CD8-positive, alpha-beta memory T cell (primary cell): ENCODE measurements around the gene AGPAT3. TPM values are rescaled to one million over a fixed set of nuclear protein-coding genes. Genes with fewer than 3 reads are reported as not detected.

Experiments
- CTCF ChIA-PET: fragments of 350-600 bp; sonication (Branson Sonifier 250); formaldehyde crosslinking; loops from one replicate; lab custom pipeline; 2021; ENCODE audit warnings: antibody characterized with exemption; lab: Charles Lee
- POLR2A ChIA-PET: fragments of 350-600 bp; sonication (Branson Sonifier 250); formaldehyde crosslinking; loops from one replicate; lab custom pipeline; 2021; ENCODE audit warnings: antibody characterized with exemption; lab: Charles Lee
- DNase-seq, 5 donors: peaks; one replicate each; pipeline versions ENCODE4 v3.0.0 to v3.0.0-alpha.2; 2020 to 2022; ENCODE audit warnings: mixed read lengths in 1 of 5
- H3K27ac ChIP-seq: one replicate; pipeline ENCODE4 v1.7.0; 2013; ENCODE audit warnings: low read depth, mild to moderate bottlenecking, low read length, moderate library complexity
- H3K27me3 ChIP-seq: 2 replicates; pipeline ENCODE4 v1.7.0; 2013; ENCODE audit warnings: low read length, mild to moderate bottlenecking; ENCODE audit not compliant: insufficient read depth, poor library complexity, severe bottlenecking
- H3K36me3 ChIP-seq: 2 replicates; pipeline ENCODE4 v1.7.0; 2013; ENCODE audit warnings: mild to moderate bottlenecking, low read length, moderate library complexity; ENCODE audit not compliant: insufficient read depth
- H3K4me1 ChIP-seq: 2 replicates; pipeline ENCODE4 v1.7.0; 2013; ENCODE audit warnings: mild to moderate bottlenecking, low read length, moderate library complexity; ENCODE audit not compliant: insufficient read depth
- H3K4me3 ChIP-seq: 2 replicates; pipeline ENCODE4 v1.7.0; 2013; ENCODE audit warnings: mild to moderate bottlenecking, low read length
- H3K9me3 ChIP-seq: 2 replicates; pipeline ENCODE4 v1.7.0; 2013; ENCODE audit warnings: mild to moderate bottlenecking, low read length
- H3K27ac Mint-ChIP-seq, 8 donors: one replicate each; pipeline ENCODE4 v1.8.0; 2020 to 2021; ENCODE audit warnings: mixed read lengths in 8 of 8, mild to moderate bottlenecking in 6 of 8, inconsistent platforms in 3 of 8, moderate library complexity in 3 of 8
- H3K27me3 Mint-ChIP-seq, 2 donors: one replicate each; pipeline ENCODE4 v1.8.0; 2020 to 2021; ENCODE audit warnings: mixed read lengths in 2 of 2, mild to moderate bottlenecking in 1 of 2, moderate library complexity in 1 of 2
- H3K36me3 Mint-ChIP-seq, 3 donors: one replicate each; pipeline ENCODE4 v1.8.0; 2020 to 2021; ENCODE audit warnings: mixed read lengths in 3 of 3, inconsistent platforms in 1 of 3, mild to moderate bottlenecking in 1 of 3
- H3K4me1 Mint-ChIP-seq, 3 donors: one replicate each; pipeline ENCODE4 v1.8.0; 2020 to 2021; ENCODE audit warnings: mixed read lengths in 3 of 3, inconsistent platforms in 1 of 3, mild to moderate bottlenecking in 1 of 3
- H3K4me3 Mint-ChIP-seq, 7 donors: one replicate each; pipeline ENCODE4 v1.8.0; 2020 to 2021; ENCODE audit warnings: mixed read lengths in 7 of 7, mild to moderate bottlenecking in 6 of 7, moderate library complexity in 4 of 7, inconsistent platforms in 2 of 7
- H3K9me3 Mint-ChIP-seq, 5 donors: one replicate each; pipeline ENCODE4 v1.8.0; 2020 to 2022; ENCODE audit warnings: mixed read lengths in 5 of 5, mild to moderate bottlenecking in 3 of 5, moderate library complexity in 2 of 5, inconsistent platforms in 1 of 5
- polyA plus RNA-seq: library from polyadenylated mRNA; unstranded; fragments of 300-500 nt; fragmentation: Illumina TruSeq; gene quantifications from one replicate; pipeline ENCODE4 v1.2.3, GENCODE V29; 2021
- total RNA-seq, 2 experiments: library from RNA; stranded (reverse); gene quantifications; one replicate each; pipeline ENCODE4 v1.2.3, GENCODE V29; 2021

AGPAT3 gene
- total and polyA plus RNA-seq, 3 experiments from 2014 or later: 15.9 to 69.3 (median 66.5) TPM

DNA sequence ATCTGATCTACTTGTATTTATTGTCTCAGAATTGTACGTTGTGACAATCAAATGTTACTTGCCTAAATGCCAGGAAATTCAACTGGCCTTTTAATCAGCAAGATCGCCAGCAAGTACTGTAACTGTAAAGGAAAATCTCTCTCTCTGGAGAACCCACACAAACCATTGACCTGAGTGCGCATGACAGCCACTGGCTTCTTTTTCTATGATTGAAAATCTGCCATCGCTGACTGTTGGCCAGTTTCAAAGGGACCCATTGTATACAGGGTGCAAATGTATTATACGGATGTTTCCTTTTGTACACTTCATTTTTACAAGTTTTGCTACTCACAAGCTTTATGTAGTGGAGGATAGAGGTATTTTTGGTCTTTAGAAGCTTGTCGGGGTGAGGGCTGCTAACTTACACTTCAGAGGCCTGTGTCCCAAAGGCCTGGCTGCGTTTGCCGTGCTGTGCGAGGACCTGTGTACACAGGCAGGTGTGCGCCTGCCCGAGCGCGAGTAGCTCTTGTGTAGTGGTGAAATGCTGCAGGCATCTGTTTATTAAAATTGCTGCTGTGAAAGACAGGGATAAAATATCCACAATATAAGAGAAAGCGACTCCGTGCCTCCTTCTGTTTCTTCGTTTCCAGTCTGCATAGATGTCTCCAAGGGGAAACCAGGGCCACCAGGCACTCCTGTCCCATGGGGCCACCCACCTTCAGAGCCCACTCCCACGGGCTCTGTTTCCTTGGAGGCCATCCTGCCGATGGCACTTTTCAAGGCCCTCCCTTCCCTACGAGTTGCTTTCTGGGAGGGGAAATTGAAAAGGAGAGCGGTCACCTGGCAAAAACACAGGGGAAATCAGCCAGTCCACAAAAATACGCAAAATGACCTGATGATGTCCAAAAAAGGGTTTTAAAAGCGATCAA lies 121.8 kb downstream of the AGPAT3 start:
- Mint-ChIP-seq H3K27ac (no peak overlapping the region), H3K9me3 (no peaks in the 10 kb centered on the region), H3K36me3 (peaks cover 0 to 17% (median 0%) of the 10 kb centered on the region in 3 donors), H3K4me3 (no peak overlapping the region), H3K27me3 (no peaks in the 10 kb centered on the region), H3K4me1 (peaks cover 9 to 15% (median 14%) of the 10 kb centered on the region in 3 donors)
- Histone ChIP-seq H3K9me3 (no peaks in the 10 kb centered on the region), H3K27me3 (no peaks in the 10 kb centered on the region), H3K4me3 (no peak overlapping the region), H3K36me3 (no peaks in the 10 kb centered on the region), H3K4me1 (no peaks in the 10 kb centered on the region), H3K27ac (no peak overlapping the region)
- no peak for DNase-seq
- POLR2A ChIA-PET: no interaction called here
- CTCF ChIA-PET: no interaction called here

DNA sequence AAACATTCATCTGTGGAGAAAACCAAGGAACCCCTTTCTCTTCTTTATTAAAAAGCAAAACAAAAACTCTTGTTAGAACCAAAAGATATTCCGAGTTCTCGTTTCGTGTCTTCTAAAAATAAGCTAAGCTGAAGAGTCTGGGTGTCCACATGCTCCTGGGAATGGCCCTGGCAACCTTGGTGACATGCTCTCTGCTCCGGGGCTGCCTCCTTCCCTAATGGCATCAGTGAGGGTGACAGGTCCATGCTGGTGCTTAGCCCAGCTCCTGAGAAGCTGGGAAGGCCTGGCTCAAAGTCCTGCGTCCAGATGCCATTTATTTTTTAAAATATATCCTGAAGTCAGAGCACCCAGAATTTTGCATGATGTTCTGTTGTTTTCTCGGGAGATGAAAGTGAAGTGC lies 122.5 kb downstream of the AGPAT3 start:
- DNase-seq: no peak
- Histone ChIP-seq H3K4me1 (no peaks in the 10 kb centered on the region), H3K36me3 (no peaks in the 10 kb centered on the region), H3K27ac (no peak overlapping the region), H3K4me3 (no peak overlapping the region), H3K9me3 (no peaks in the 10 kb centered on the region), H3K27me3 (no peaks in the 10 kb centered on the region)
- Mint-ChIP-seq H3K4me3 (no peak overlapping the region), H3K27ac (peak overlapping the region in 1 of 8 donors; percentile 63), H3K9me3 (no peaks in the 10 kb centered on the region), H3K4me1 (peaks cover 9 to 15% (median 14%) of the 10 kb centered on the region in 3 donors), H3K36me3 (peaks cover 0 to 10% (median 0%) of the 10 kb centered on the region in 3 donors), H3K27me3 (peaks cover 0 to 4% of the 10 kb centered on the region in 2 donors)
- ChIA-PET CTCF (no interaction called here), POLR2A (no interaction called here)

DNA sequence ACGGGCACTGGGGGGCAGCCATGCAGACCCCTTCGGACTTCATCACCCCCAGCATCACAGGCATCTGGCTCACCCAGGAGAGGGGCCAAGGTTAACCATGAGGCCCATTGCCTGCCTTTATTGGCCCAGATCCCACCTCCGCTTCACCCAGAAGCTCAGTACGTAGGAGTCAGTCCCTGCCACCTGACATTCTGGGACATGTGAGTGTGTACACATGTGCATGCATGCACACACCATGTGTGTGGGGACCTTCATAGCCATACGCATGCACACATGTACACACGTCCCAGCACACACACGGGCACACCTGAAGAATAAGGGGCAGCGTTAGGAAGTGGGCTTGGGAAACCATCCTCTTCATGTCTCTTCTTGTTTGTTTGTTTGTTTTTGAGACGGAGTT lies 123.0 kb downstream of the AGPAT3 start:
- Mint-ChIP-seq H3K27ac (no peak overlapping the region), H3K36me3 (peaks cover 0 to 5% (median 0%) of the 10 kb centered on the region in 3 donors), H3K9me3 (no peaks in the 10 kb centered on the region), H3K27me3 (peaks cover 0 to 5% of the 10 kb centered on the region in 2 donors), H3K4me3 (no peak overlapping the region), H3K4me1 (peaks cover 8 to 15% (median 14%) of the 10 kb centered on the region in 3 donors)
- Histone ChIP-seq H3K4me1 (no peaks in the 10 kb centered on the region), H3K27me3 (no peaks in the 10 kb centered on the region), H3K36me3 (no peaks in the 10 kb centered on the region), H3K9me3 (no peaks in the 10 kb centered on the region), H3K4me3 (no peak overlapping the region), H3K27ac (no peak overlapping the region)
- POLR2A ChIA-PET: no interaction called here
- CTCF ChIA-PET: no interaction called here
- DNase-seq: no peak

DNA sequence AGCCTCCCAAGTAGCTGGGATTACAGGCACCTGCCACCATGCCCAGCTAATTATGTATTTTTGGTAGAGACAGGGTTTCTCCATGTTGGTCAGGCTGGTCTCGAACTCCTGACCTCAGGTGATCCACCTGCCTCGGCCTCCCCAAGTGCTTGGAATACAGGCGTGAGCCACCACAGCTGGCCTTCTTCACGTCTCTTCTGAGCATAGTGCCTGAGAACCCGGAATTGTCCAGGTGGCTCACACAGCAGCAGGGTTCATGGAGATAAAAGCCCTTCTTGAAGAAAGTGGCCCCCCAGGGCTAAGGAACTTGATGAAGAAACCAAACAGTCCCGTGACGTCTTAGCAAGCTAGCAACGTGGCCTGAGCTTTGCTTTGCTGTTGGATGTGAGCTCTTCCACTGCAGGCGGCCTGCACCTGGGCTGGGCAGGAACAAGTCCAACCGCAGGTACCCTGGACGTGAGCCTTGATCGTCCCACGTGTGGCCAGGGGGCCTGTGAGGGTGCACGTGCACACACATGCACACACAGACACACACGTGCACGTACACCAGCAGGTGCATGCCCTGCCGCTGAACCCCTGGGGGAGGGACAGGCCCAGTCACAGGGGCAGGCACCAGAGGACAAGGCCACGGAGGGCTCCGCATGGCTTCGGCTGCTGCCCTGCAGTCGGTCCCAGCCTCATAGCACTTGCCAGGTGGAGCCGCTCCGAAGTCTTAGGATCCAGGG lies 123.6 kb downstream of the AGPAT3 start:
- Mint-ChIP-seq H3K36me3 (peaks cover 0 to 4% (median 0%) of the 10 kb centered on the region in 3 donors), H3K27me3 (peaks cover 0 to 5% of the 10 kb centered on the region in 2 donors), H3K9me3 (no peaks in the 10 kb centered on the region), H3K4me1 (peaks cover 7 to 15% (median 14%) of the 10 kb centered on the region in 3 donors), H3K27ac (peak overlapping the region in 1 of 8 donors; percentile 43), H3K4me3 (no peak overlapping the region)
- Histone ChIP-seq H3K9me3 (no peaks in the 10 kb centered on the region), H3K4me3 (no peak overlapping the region), H3K4me1 (no peaks in the 10 kb centered on the region), H3K36me3 (no peaks in the 10 kb centered on the region), H3K27ac (no peak overlapping the region), H3K27me3 (no peaks in the 10 kb centered on the region)
- DNase-seq: no peak
- POLR2A ChIA-PET: no interaction called here
- CTCF ChIA-PET: no interaction called here

DNA sequence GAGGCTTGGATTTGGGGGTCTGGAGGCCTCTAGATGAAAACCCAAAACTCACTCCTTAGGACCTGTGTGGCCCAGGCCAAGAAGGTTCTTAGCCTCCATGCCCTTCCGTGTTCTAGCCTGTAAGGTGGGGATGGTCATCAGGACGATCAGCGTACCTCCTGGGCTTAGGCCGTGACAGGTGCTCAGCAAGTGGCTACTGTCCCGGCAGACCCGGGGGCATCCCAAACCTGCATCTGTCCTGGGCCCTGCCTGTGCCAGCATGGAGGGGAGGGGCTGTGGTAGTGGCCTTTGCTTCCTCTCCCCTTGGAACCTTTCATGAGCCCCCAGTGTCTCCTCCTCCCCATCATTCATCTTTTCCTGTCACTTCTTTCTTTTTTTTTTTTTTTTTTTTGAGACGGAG lies 124.4 kb downstream of the AGPAT3 start:
- POLR2A ChIA-PET: no interaction called here
- peaks cover 0 to 5% of the 10 kb centered on the region in 2 donors for H3K27me3 Mint-ChIP-seq
- DNase-seq: no peak
- Histone ChIP-seq H3K36me3 (no peaks in the 10 kb centered on the region), H3K27me3 (no peaks in the 10 kb centered on the region), H3K9me3 (no peaks in the 10 kb centered on the region), H3K27ac (no peak overlapping the region), H3K4me3 (no peak overlapping the region), H3K4me1 (no peaks in the 10 kb centered on the region)
- peaks cover 7 to 15% (median 14%) of the 10 kb centered on the region in 3 donors for H3K4me1 Mint-ChIP-seq
- H3K27ac Mint-ChIP-seq: no peak overlapping the region
- no peak overlapping the region for H3K4me3 Mint-ChIP-seq
- no peaks in the 10 kb centered on the region for H3K36me3 Mint-ChIP-seq
- no peaks in the 10 kb centered on the region for H3K9me3 Mint-ChIP-seq
- CTCF ChIA-PET: no interaction called here

DNA sequence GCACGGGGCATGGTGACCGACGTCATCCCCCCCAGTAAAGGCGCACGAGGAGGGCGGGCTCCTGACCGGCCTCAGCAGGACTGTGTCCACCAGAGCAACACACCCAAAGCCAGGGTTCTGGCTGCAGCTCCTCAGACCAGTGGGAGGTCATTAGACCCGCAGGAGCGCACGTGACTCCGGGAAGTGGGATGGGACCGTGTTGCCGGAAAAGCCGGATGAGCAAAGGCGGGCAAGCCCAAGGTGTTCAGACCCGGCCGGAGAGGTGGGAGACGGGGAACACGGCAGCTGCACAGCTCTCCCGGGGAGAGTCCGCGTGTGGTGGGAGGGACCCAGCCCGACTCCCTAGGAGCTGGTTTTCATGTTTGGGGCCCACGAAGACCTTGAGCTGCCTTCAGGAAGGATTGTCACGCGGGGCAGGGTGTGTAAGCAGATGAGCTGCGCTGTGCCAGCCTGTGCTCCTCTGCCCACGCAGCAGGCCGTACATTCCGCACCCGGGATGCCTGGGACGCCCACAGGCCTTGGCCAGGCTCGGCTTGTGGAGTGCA lies 126.5 kb downstream of the AGPAT3 start:
- ChIA-PET CTCF (interaction anchor here (1.0 to 2.1 kb wide), 2 partner anchors 9 to 16 kb away, joined by 3 to 5 read pairs; no protein-coding TSS in a partner anchor), POLR2A (no interaction called here)
- H3K27ac ChIP-seq: no peak overlapping the region
- no peaks in the 10 kb centered on the region for H3K36me3 ChIP-seq
- H3K4me1 Mint-ChIP-seq: peaks cover 0 to 2% (median under 1%) of the 10 kb centered on the region in 3 donors
- DNase-seq: no peak
- H3K4me3 ChIP-seq: no peak overlapping the region
- H3K27ac Mint-ChIP-seq: no peak overlapping the region
- H3K27me3 Mint-ChIP-seq: peaks cover 4 to 8% of the 10 kb centered on the region in 2 donors
- no peaks in the 10 kb centered on the region for H3K4me1 ChIP-seq
- H3K4me3 Mint-ChIP-seq: no peak overlapping the region
- peaks cover 0 to 3% (median 0%) of the 10 kb centered on the region in 5 donors for H3K9me3 Mint-ChIP-seq
- H3K9me3 ChIP-seq: no peaks in the 10 kb centered on the region
- no peaks in the 10 kb centered on the region for H3K27me3 ChIP-seq
- H3K36me3 Mint-ChIP-seq: no peaks in the 10 kb centered on the region

DNA sequence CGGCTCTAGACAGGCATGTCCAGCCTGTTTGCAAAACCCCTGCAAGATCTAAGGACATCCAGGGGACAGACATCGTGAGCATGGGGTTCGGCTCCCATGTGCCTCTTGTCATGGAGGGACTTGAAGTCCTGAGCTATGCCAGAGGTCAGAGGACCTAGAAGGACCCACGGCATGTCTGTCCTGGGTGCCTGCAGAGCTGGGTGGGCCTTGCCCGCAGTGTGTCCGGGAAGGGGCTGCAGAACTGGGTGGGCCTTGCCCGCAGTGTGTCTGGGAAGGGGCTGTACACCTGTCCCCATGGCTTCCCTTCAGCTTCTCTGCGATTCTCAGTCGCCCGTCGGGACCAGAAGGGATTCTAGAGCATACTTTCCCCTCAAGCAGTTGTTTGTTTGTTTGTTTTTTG lies 127.1 kb downstream of the AGPAT3 start:
- no peaks in the 10 kb centered on the region for H3K27me3 ChIP-seq
- ChIA-PET POLR2A (no interaction called here), CTCF (interaction anchor here (1.0 to 2.1 kb wide), 2 partner anchors 9 to 17 kb away, joined by 3 to 5 read pairs; no protein-coding TSS in a partner anchor)
- Mint-ChIP-seq H3K4me1 (no peaks in the 10 kb centered on the region), H3K27ac (no peak overlapping the region), H3K9me3 (peaks cover 0 to 3% (median 0%) of the 10 kb centered on the region in 5 donors), H3K36me3 (no peaks in the 10 kb centered on the region), H3K4me3 (no peak overlapping the region), H3K27me3 (peaks cover 8% of the 10 kb centered on the region in 2 donors)
- no peaks in the 10 kb centered on the region for H3K36me3 ChIP-seq
- no peaks in the 10 kb centered on the region for H3K9me3 ChIP-seq
- DNase-seq: no peak
- H3K27ac ChIP-seq: no peak overlapping the region
- H3K4me1 ChIP-seq: no peaks in the 10 kb centered on the region
- no peak overlapping the region for H3K4me3 ChIP-seq
